HG03097 (cell line): ENCODE measurements around the gene HIP1.
A peak's percentile ranks its signal among the peaks of the same experiment; 100 is the strongest.
"Not testable (repeated sequence)": the region's sequence is repeated elsewhere in the genome, so short reads cannot be mapped to it uniquely, and the experiment has no call there.

Experiments used
- ATAC-seq: cut with Tn5 transposase; IDR thresholded peaks from one replicate; pipeline ENCODE4 v1.9.1; 2021; ENCODE audit not compliant: unreplicated experiment, low FRiP score

The HIP1 gene

GRCh38 chr7:75619636-75620035, 119.1 kb downstream of the HIP1 start:
- no peak for ATAC-seq

- peak; percentile 45 for ATAC-seq
Observed at GRCh38 chr7:75617634-75618234, 121.0 kb downstream of the HIP1 start.

GRCh38 chr7:75616421-75617167, 122.1 kb downstream of the HIP1 start:
- no peak for ATAC-seq

- no peak for ATAC-seq
Observed at GRCh38 chr7:75614401-75614800, 124.3 kb downstream of the HIP1 start.

- no peak for ATAC-seq
Observed at GRCh38 chr7:75613351-75613750, 125.4 kb downstream of the HIP1 start.

- no peak for ATAC-seq
Observed at GRCh38 chr7:75611557-75612178, 127.1 kb downstream of the HIP1 start.

- not testable (repeated sequence) for ATAC-seq
Observed at GRCh38 chr7:75609416-75609815, 129.3 kb downstream of the HIP1 start.

GRCh38 chr7:75608451-75609122, 130.2 kb downstream of the HIP1 start:
- no peak for ATAC-seq

- no peak for ATAC-seq
Observed at GRCh38 chr7:75604408-75604807, 134.3 kb downstream of the HIP1 start.

GRCh38 chr7:75602831-75603230, 135.9 kb downstream of the HIP1 start:
- not testable (repeated sequence) for ATAC-seq

GRCh38 chr7:75601539-75601938, 137.2 kb downstream of the HIP1 start:
- no peak for ATAC-seq

GRCh38 chr7:75600748-75601147, 138.0 kb downstream of the HIP1 start:
- not testable (repeated sequence) for ATAC-seq

GRCh38 chr7:75599244-75599781, 139.4 kb downstream of the HIP1 start:
- no peak for ATAC-seq

- ATAC-seq, result no peak
Observed at GRCh38 chr7:75596727-75597614, 141.8 kb downstream of the HIP1 start.

GRCh38 chr7:75595766-75596165, 143.0 kb downstream of the HIP1 start:
- ATAC-seq, result no peak

GRCh38 chr7:75593500-75594184, 145.1 kb downstream of the HIP1 start:
- ATAC-seq, result not testable (repeated sequence)

- no peak for ATAC-seq
Observed at GRCh38 chr7:75591467-75592255, 147.1 kb downstream of the HIP1 start.

- ATAC-seq, result no peak
Observed at GRCh38 chr7:75590373-75591005, 148.3 kb downstream of the HIP1 start.
